ENCODE measurements around the gene ZXDB.
"Not testable (repeated sequence)": the region's sequence is repeated elsewhere in the genome, so short reads cannot be mapped to it uniquely, and the experiment has no call there.

The ZXDB gene

GRCh38 chrX:57591284-57592159 is at the start of gene ZXDB:
Gene ZXDB, plus strand, starts transcription at chrX:57592011. Its CDS starts 38 bp downstream, at chrX:57592049.
- peak within 1 kb of the TSS; percentile 18 for H3K4me3 ChIP-seq (ENCODE audit: low read depth, low read length)
- not testable (repeated sequence) for DNase-seq; H3K27me3 ChIP-seq (ENCODE audit: insufficient read depth, low read depth, severe bottlenecking); H3K9me3 ChIP-seq (ENCODE audit: severe bottlenecking); H3K36me3 ChIP-seq
- peak within 1 kb of the TSS; percentile 78 for H3K27ac ChIP-seq

- Histone ChIP-seq H3K27me3 (ENCODE audit: insufficient read depth, low read depth, severe bottlenecking) (peaks cover 3% of the 10 kb centered on the region), H3K4me3 (ENCODE audit: low read depth, low read length) (no peak overlapping the region), H3K27ac (no peak overlapping the region), H3K36me3 (no peaks in the 10 kb centered on the region), H3K9me3 (ENCODE audit: severe bottlenecking) (no peaks in the 10 kb centered on the region)
- no peak for DNase-seq
- TF ChIP-seq CTCF (IDR thresholded peaks at IDR 0.05; ENCODE audit: low read depth, low read length), result no peak
Measured at GRCh38 chrX:57565198-57565597, 26.6 kb upstream of the ZXDB start.

- no peak overlapping the region for H3K27ac ChIP-seq
- H3K27me3 ChIP-seq (ENCODE audit: insufficient read depth, low read depth, severe bottlenecking), result peaks cover 7% of the 10 kb centered on the region
- H3K9me3 ChIP-seq (ENCODE audit: severe bottlenecking), result no peaks in the 10 kb centered on the region
- H3K4me3 ChIP-seq (ENCODE audit: low read depth, low read length), result no peak overlapping the region
- DNase-seq, result no peak
- no peaks in the 10 kb centered on the region for H3K36me3 ChIP-seq
- peak; percentile 42 for TF ChIP-seq CTCF (IDR thresholded peaks at IDR 0.05; ENCODE audit: low read depth, low read length)
Measured at GRCh38 chrX:57573754-57574153, 18.1 kb upstream of the ZXDB start.

- peak; percentile 54 for TF ChIP-seq CTCF (IDR thresholded peaks at IDR 0.05; ENCODE audit: low read depth, low read length)
Measured at GRCh38 chrX:57582948-57583347, 8.9 kb upstream of the ZXDB start.

GRCh38 chrX:57583477-57583876 is 8.3 kb upstream of the ZXDB start:
- Histone ChIP-seq H3K9me3 (ENCODE audit: severe bottlenecking) (no peaks in the 10 kb centered on the region), H3K27ac (no peak overlapping the region), H3K4me3 (ENCODE audit: low read depth, low read length) (no peak overlapping the region), H3K36me3 (no peaks in the 10 kb centered on the region), H3K27me3 (ENCODE audit: insufficient read depth, low read depth, severe bottlenecking) (peaks cover 4% of the 10 kb centered on the region)
- no peak for DNase-seq
- no peak for TF ChIP-seq CTCF (IDR thresholded peaks at IDR 0.05; ENCODE audit: low read depth, low read length)

More at GRCh38 chrX:57582948-57583347, 8.9 kb upstream of the ZXDB start:
- not testable (repeated sequence) for H3K27me3 ChIP-seq (ENCODE audit: insufficient read depth, low read depth, severe bottlenecking); H3K9me3 ChIP-seq (ENCODE audit: severe bottlenecking); H3K36me3 ChIP-seq; H3K4me3 ChIP-seq (ENCODE audit: low read depth, low read length); H3K27ac ChIP-seq; DNase-seq

- Histone ChIP-seq H3K27me3 (ENCODE audit: insufficient read depth, low read depth, severe bottlenecking) (no peaks in the 10 kb centered on the region), H3K9me3 (ENCODE audit: severe bottlenecking) (no peaks in the 10 kb centered on the region), H3K36me3 (no peaks in the 10 kb centered on the region), H3K27ac (no peak overlapping the region), H3K4me3 (ENCODE audit: low read depth, low read length) (no peak overlapping the region)
- no peak for TF ChIP-seq CTCF (IDR thresholded peaks at IDR 0.05; ENCODE audit: low read depth, low read length)
- DNase-seq, result no peak
Measured at GRCh38 chrX:57586360-57586759, 5.5 kb upstream of the ZXDB start.

All from WERI-Rb-1 (cell line).